ENCODE results near the gene TRIM48.

GRCh38 chr11:55263081-55263480, 1.1 kb downstream of the TRIM48 start:
- TF ChIP-seq CTCF (optimal IDR thresholded peaks at IDR 0.05 in 1 of 3, IDR thresholded peaks at IDR 0.05 in 1 of 3, conservative IDR thresholded peaks at IDR 0.05 in 1 of 3; ENCODE audit: extremely low read depth in 1 of 3, insufficient read depth in 2 of 3, low read length in 3 of 3) (no peak), EZH2 (IDR thresholded peaks at IDR 0.05; ENCODE audit: low read length) (no peak)
